ENCODE measurements around the gene BRINP1. TPM values are rescaled to one million over a fixed set of nuclear protein-coding genes. Genes with fewer than 3 reads are reported as not detected.

The BRINP1 gene
- total RNA-seq, 4 donors from 2014 or later: 1.3 TPM; not detected in 3

- intact Hi-C loops (cut with DNase I; ENCODE audit: low total_unique reads): no loop called here
- TF ChIP-seq POLR2A (IDR thresholded peaks at IDR 0.05) (no peak), CTCF (IDR thresholded peaks at IDR 0.05) (no peak)
- H3K27ac ChIP-seq: no peak overlapping the region
- DNase-seq: no peak
- no peak overlapping the region for H3K4me3 ChIP-seq
- no peaks in the 10 kb centered on the region for H3K4me1 ChIP-seq
- no peaks in the 10 kb centered on the region for H3K27me3 ChIP-seq
- no peaks in the 10 kb centered on the region for H3K36me3 ChIP-seq
- no peaks in the 10 kb centered on the region for H3K9me3 ChIP-seq
Observed at GRCh38 chr9:119310741-119311140, 58.5 kb downstream of the BRINP1 start.

- Histone ChIP-seq H3K4me3 (no peak overlapping the region), H3K27me3 (no peaks in the 10 kb centered on the region), H3K36me3 (no peaks in the 10 kb centered on the region), H3K27ac (no peak overlapping the region), H3K9me3 (no peaks in the 10 kb centered on the region), H3K4me1 (no peaks in the 10 kb centered on the region)
- intact Hi-C loops (cut with DNase I; ENCODE audit: low total_unique reads): no loop called here
- TF ChIP-seq POLR2A (IDR thresholded peaks at IDR 0.05): no peak
- DNase-seq: no peak
Observed at GRCh38 chr9:119307471-119307870, 61.8 kb downstream of the BRINP1 start.

- TF ChIP-seq CTCF (IDR thresholded peaks at IDR 0.05): no peak
- TF ChIP-seq POLR2A (IDR thresholded peaks at IDR 0.05): no peak
- no peak for DNase-seq
- Histone ChIP-seq H3K9me3 (no peaks in the 10 kb centered on the region), H3K4me1 (no peaks in the 10 kb centered on the region), H3K27me3 (no peaks in the 10 kb centered on the region), H3K27ac (no peak overlapping the region), H3K36me3 (no peaks in the 10 kb centered on the region), H3K4me3 (no peak overlapping the region)
- intact Hi-C loops (cut with DNase I; ENCODE audit: low total_unique reads): no loop called here
Observed at GRCh38 chr9:119304555-119304954, 64.7 kb downstream of the BRINP1 start.

- TF ChIP-seq CTCF (IDR thresholded peaks at IDR 0.05): no peak
- no peak for TF ChIP-seq POLR2A (IDR thresholded peaks at IDR 0.05)
- intact Hi-C loops (cut with DNase I; ENCODE audit: low total_unique reads): no loop called here
- Histone ChIP-seq H3K36me3 (no peaks in the 10 kb centered on the region), H3K4me3 (no peak overlapping the region), H3K4me1 (no peaks in the 10 kb centered on the region), H3K27ac (no peak overlapping the region), H3K27me3 (no peaks in the 10 kb centered on the region), H3K9me3 (no peaks in the 10 kb centered on the region)
- no peak for DNase-seq
Observed at GRCh38 chr9:119302988-119303698, 66.1 kb downstream of the BRINP1 start.

- Histone ChIP-seq H3K27ac (no peak overlapping the region), H3K4me1 (no peaks in the 10 kb centered on the region), H3K9me3 (no peaks in the 10 kb centered on the region), H3K36me3 (no peaks in the 10 kb centered on the region), H3K27me3 (no peaks in the 10 kb centered on the region), H3K4me3 (no peak overlapping the region)
- TF ChIP-seq CTCF (IDR thresholded peaks at IDR 0.05) (no peak), POLR2A (IDR thresholded peaks at IDR 0.05) (no peak)
- intact Hi-C loops (cut with DNase I; ENCODE audit: low total_unique reads): no loop called here
- DNase-seq: no peak
Observed at GRCh38 chr9:119298076-119298853, 71.0 kb downstream of the BRINP1 start.
